GM12878 (cell line): ENCODE data around the gene THUMPD2. TPM values are rescaled to one million over a fixed set of nuclear protein-coding genes. Genes with fewer than 3 reads are reported as not detected.

Source experiments
- ATAC-seq: fragments of 200-7000 bp; cut with Tn5 transposase; 3 replicates; pipeline ENCODE4 v1.9.1; 2020; ENCODE audit warnings: mild to moderate bottlenecking, moderate library complexity
- BruUV-seq: library from RNA; stranded (reverse); fragments of 400-500 nt; replicated peaks from 2 replicates; lab custom pipeline; 2021; lab: Mats Ljungman, UMichigan
- CTCF ChIA-PET: fragments of 300-600 bp; sonication (Branson Sonifier 250); formaldehyde crosslinking; extraction: SDS; loops from one replicate; lab custom pipeline; 2021; ENCODE audit warnings: inconsistent platforms; lab: Yijun Ruan, JAX
- POLR2A ChIA-PET: fragments of 350-600 bp; formaldehyde crosslinking; extraction: SDS; loops from one replicate; lab custom pipeline; 2021; ENCODE audit warnings: inconsistent platforms; lab: Charles Lee
- RAD21 ChIA-PET: fragments of 300-600 bp; sonication (Branson Sonifier 250); formaldehyde crosslinking; loops from one replicate; lab custom pipeline; 2023; ENCODE audit warnings: antibody characterized with exemption; ENCODE audit not compliant: unreplicated experiment; lab: Charles Lee
- SMC1A ChIA-PET: fragments of 300-600 bp; sonication (Branson Sonifier 250); formaldehyde crosslinking; loops from one replicate; lab custom pipeline; 2023; ENCODE audit not compliant: unreplicated experiment, uncharacterized antibody; lab: Charles Lee
- DNase-seq: peaks from one replicate; pipeline ENCODE4 v3.0.0-alpha.2; 2011; ENCODE audit warnings: low read depth, low spot score
- FAIRE-seq: peaks from 3 replicates; lab custom pipeline; 2011; peaks lifted over from hg19 to GRCh38; lab: Jason Lieb, UNC
- H2AFZ ChIP-seq: 2 replicates; pipeline ENCODE4 v1.6.0; 2011; ENCODE audit warnings: low read depth, low read length, control low read depth; ENCODE audit not compliant: control insufficient read depth
- H3K27ac ChIP-seq: 2 replicates; pipeline ENCODE4 v1.5.1; 2011; ENCODE audit warnings: control low read depth; ENCODE audit not compliant: control insufficient read depth, insufficient read depth
- H3K27me3 ChIP-seq, 2 experiments: replicated peaks in 1 of 2; 2 replicates each; pipeline versions ENCODE4 v1.6.0 to v1.6.1; 2011; ENCODE audit warnings: low read length in 1 of 2; ENCODE audit not compliant: control insufficient read depth in 2 of 2, insufficient read depth in 2 of 2
- H3K36me3 ChIP-seq, 2 experiments: 2 replicates each; pipeline ENCODE4 v1.5.1; 2011; ENCODE audit warnings: low read length in 1 of 2; ENCODE audit not compliant: control insufficient read depth in 2 of 2, insufficient read depth in 2 of 2
- H3K4me1 ChIP-seq: 2 replicates; pipeline ENCODE4 v1.6.1; 2011; ENCODE audit warnings: mild to moderate bottlenecking, low read length, moderate library complexity, mixed read lengths; ENCODE audit not compliant: control insufficient read depth, insufficient read depth
- H3K4me2 ChIP-seq: 2 replicates; pipeline ENCODE4 v1.6.0; 2011; ENCODE audit warnings: control low read depth; ENCODE audit not compliant: control insufficient read depth, insufficient read depth
- H3K4me3 ChIP-seq: fragments of 200-600 bp; sonication (generic); 2 replicates; pipeline ENCODE4 v1.5.1; 2016
- H3K79me2 ChIP-seq: 2 replicates; pipeline ENCODE4 v1.6.0; 2011; ENCODE audit warnings: low read length; ENCODE audit not compliant: control insufficient read depth, insufficient read depth
- H3K9ac ChIP-seq: 2 replicates; pipeline ENCODE4 v1.8.0; 2011; ENCODE audit warnings: low read length, control low read depth, mixed read lengths; ENCODE audit not compliant: control insufficient read depth, insufficient read depth
- H3K9me3 ChIP-seq: replicated peaks from 3 replicates; pipeline ENCODE4 v1.5.1; 2011; ENCODE audit warnings: mild to moderate bottlenecking, low read length; ENCODE audit not compliant: control insufficient read depth, insufficient read depth
- H4K20me1 ChIP-seq: 2 replicates; pipeline ENCODE4 v1.6.0; 2011; ENCODE audit not compliant: control insufficient read depth, insufficient read depth
- ATF7 ChIP-seq: fragments of 450-650 bp; IDR thresholded peaks from 2 replicates; pipeline ENCODE4 v1.6.1; 2016; ENCODE audit warnings: low read depth, mild to moderate bottlenecking
- CBX5 ChIP-seq: sonication (generic); IDR thresholded peaks from 2 replicates; pipeline ENCODE4 v1.6.1; 2016; ENCODE audit warnings: low read depth, moderate library complexity, mild to moderate bottlenecking, inconsistent platforms
- CREB1 ChIP-seq: IDR thresholded peaks from 2 replicates; pipeline ENCODE4 v1.6.1; 2012; ENCODE audit warnings: low read depth, mild to moderate bottlenecking, inconsistent platforms
- E2F4 ChIP-seq: IDR thresholded peaks from 2 replicates; pipeline ENCODE4 v1.6.1; 2012; ENCODE audit warnings: low read depth, low read length, improper control_type of control experiment
- E2F8 ChIP-seq: fragments of 450-650 bp; IDR thresholded peaks from 2 replicates; pipeline ENCODE4 v1.6.1; 2018; ENCODE audit warnings: mild to moderate bottlenecking, low read depth, moderate library complexity; ENCODE audit not compliant: partially characterized antibody
- FOXM1 ChIP-seq: IDR thresholded peaks from 2 replicates; pipeline ENCODE4 v1.6.1; 2012; ENCODE audit warnings: low read depth, mild to moderate bottlenecking, inconsistent platforms, low read length, moderate library complexity
- GABPA ChIP-seq: IDR thresholded peaks from 2 replicates; pipeline ENCODE4 v1.6.1; 2014; ENCODE audit warnings: antibody characterized with exemption, low read depth, mild to moderate bottlenecking, inconsistent platforms
- HCFC1 ChIP-seq: fragments of 150-350 bp; IDR thresholded peaks from 2 replicates; pipeline ENCODE4 v1.6.1; 2014; ENCODE audit warnings: low read length
- JUND ChIP-seq: IDR thresholded peaks from 2 replicates; pipeline ENCODE4 v1.6.1; 2012; ENCODE audit warnings: low read depth, mild to moderate bottlenecking, low read length, improper control_type of control experiment, moderate library complexity
- KLF5 ChIP-seq: fragments of 450-650 bp; IDR thresholded peaks from 2 replicates; pipeline ENCODE4 v1.6.1; 2014; ENCODE audit warnings: mild to moderate bottlenecking; ENCODE audit not compliant: partially characterized antibody
- MAX ChIP-seq: IDR thresholded peaks from 2 replicates; pipeline ENCODE4 v1.6.1; 2012; ENCODE audit warnings: low read depth, low read length, improper control_type of control experiment
- NR2C1 ChIP-seq: fragments of 450-650 bp; IDR thresholded peaks from 2 replicates; pipeline ENCODE4 v1.6.1; 2017; ENCODE audit warnings: antibody characterized with exemption, mild to moderate bottlenecking, moderate library complexity
- NR2C2 ChIP-seq: IDR thresholded peaks from 2 replicates; pipeline ENCODE4 v1.6.1; 2011; ENCODE audit warnings: borderline replicate concordance, low read depth; ENCODE audit not compliant: control insufficient read depth, insufficient read length
- PML ChIP-seq: IDR thresholded peaks from 2 replicates; pipeline ENCODE4 v1.6.1; 2012; ENCODE audit warnings: low read length, inconsistent platforms
- RUNX3 ChIP-seq: IDR thresholded peaks from 2 replicates; pipeline ENCODE4 v1.6.1; 2012; ENCODE audit warnings: low read length, inconsistent platforms
- SP1 ChIP-seq: IDR thresholded peaks from one replicate; pipeline ENCODE4 v1.6.1; 2011; ENCODE audit warnings: low read depth, low read length
- TCF3 ChIP-seq: IDR thresholded peaks from 2 replicates; pipeline ENCODE4 v1.6.1; 2012; ENCODE audit warnings: low read depth, mild to moderate bottlenecking, low read length, borderline replicate concordance; ENCODE audit not compliant: insufficient read depth
- ZNF207 ChIP-seq: fragments of 450-650 bp; IDR thresholded peaks from 2 replicates; pipeline ENCODE4 v1.6.1; 2014; ENCODE audit warnings: antibody characterized with exemption, mild to moderate bottlenecking, borderline replicate concordance
- WGBS: methylation state at CpG from one replicate; pipeline ENCODE4 v1.1.6; 2016; ENCODE audit warnings: low lambda C conversion rate; ENCODE audit not compliant: insufficient replicate concordance, insufficient coverage; ENCODE audit errors: missing lambda C conversion rate; 5-methylcytosine and 5-hydroxymethylcytosine counted together
- in situ Hi-C: fragments of 300-500 bp; cut with MboI; formaldehyde crosslinking; loops from 9 replicates; pipeline ENCODE4 v1.14.3; 2018; ENCODE audit warnings: mixed read lengths
- intact Hi-C: fragments of 100-400 bp; cut with micrococcal nuclease; formaldehyde crosslinking; loops from one replicate; pipeline ENCODE4 v1.14.2; 2022; ENCODE audit not compliant: unreplicated experiment
- polyA plus RNA-seq, 11 experiments: library from polyadenylated mRNA; depleted of rRNA in 4 of 11; unstranded in 6 of 11; stranded (reverse) in 5 of 11; fragments of >200 nt; fragmentation: Nextera tagmentation in 4 of 11; fragmentation: Illumina TruSeq in 1 of 11; extraction: Ambion mirVana in 4 of 11; extraction: Trizol in 1 of 11; gene quantifications; 1 replicate in 1 of 11; 2 replicates in 10 of 11; pipeline versions ENCODE4 v1.2.1 to v1.2.3, GENCODE V29; 2011 to 2016; ENCODE audit warnings: inconsistent platforms in 2 of 11, missing spikeins in 2 of 11, low read depth in 1 of 11
- total RNA-seq, 4 experiments: library from RNA; depleted of rRNA in 3 of 4; stranded (reverse); fragments of >200 nt in 3 of 4; fragmentation: Illumina TruSeq in 1 of 4; extraction: Trizol in 1 of 4; gene quantifications; 2 replicates each; pipeline versions ENCODE4 v1.2.1 to v1.2.3, GENCODE V29; 2013 to 2021

THUMPD2 gene
- total and polyA plus RNA-seq, 10 of the 15 experiments (the other 5 are each of a cell fraction or from before 2014, with no cell fraction given), result 6.7 to 19.7 (median 13.8) TPM

GRCh38 chr2:39741871-39742270 is 37.2 kb downstream of the THUMPD2 start:
- ATAC-seq, result no peak
- intact Hi-C loops, result no loop called here
- in situ Hi-C loops, result loop anchor here (25.0 kb wide), 1 partner anchor 680 kb away; no protein-coding TSS in a partner anchor
- no peak for FAIRE-seq
- SMC1A ChIA-PET, result interaction anchor here (0.9 to 4.3 kb wide), 3 partner anchors 12 to 362 kb away, joined by 4 to 10 read pairs (median 5); no protein-coding TSS in a partner anchor
- no peaks in the 10 kb centered on the region for H3K79me2 ChIP-seq
- CTCF ChIA-PET, result interaction anchor here (6.4 kb wide), 1 partner anchor 12 kb away, joined by 63 read pairs; no protein-coding TSS in a partner anchor
- H4K20me1 ChIP-seq, result no peaks in the 10 kb centered on the region
- H3K27me3 ChIP-seq, result no peaks in the 10 kb centered on the region
- WGBS, result 100% methylated on average over 1 of the region's 1 CpG
- H3K9ac ChIP-seq, result no peak overlapping the region
- no TSS peak for BruUV-seq
- H3K4me2 ChIP-seq, result no peak overlapping the region
- H3K4me3 ChIP-seq, result no peak overlapping the region
- DNase-seq, result no peak
- no peaks in the 10 kb centered on the region for H3K9me3 ChIP-seq
- TF ChIP-seq HCFC1, result no peak
- TF ChIP-seq ZNF207, result no peak
- no peak for TF ChIP-seq RUNX3
- TF ChIP-seq CREB1, result no peak
- TF ChIP-seq CBX5, result no peak
- no peak for TF ChIP-seq NR2C1
- no peak for TF ChIP-seq FOXM1
- TF ChIP-seq JUND, result no peak
- TF ChIP-seq TCF3, result no peak
- no peak for TF ChIP-seq MAX
- no peak for TF ChIP-seq KLF5
- no peak for TF ChIP-seq SP1
- TF ChIP-seq NR2C2, result no peak
- TF ChIP-seq E2F4, result no peak
- TF ChIP-seq GABPA, result no peak
- TF ChIP-seq PML, result no peak
- no peak for TF ChIP-seq E2F8
- no peak for TF ChIP-seq ATF7
- RAD21 ChIA-PET, result no interaction called here
- H3K27ac ChIP-seq, result no peak overlapping the region
- peaks cover 0 to 16% of the 10 kb centered on the region in 2 experiments; a peak in 2 of 4 replicates for H3K36me3 ChIP-seq
- no peaks in the 10 kb centered on the region for H3K4me1 ChIP-seq
- POLR2A ChIA-PET, result no interaction called here
- H2AFZ ChIP-seq, result no peak overlapping the region
